SK-MEL-5 (cell line): Measurements from ENCODE around the gene UNC5CL. TPM values are rescaled to one million over a fixed set of nuclear protein-coding genes. Genes with fewer than 3 reads are reported as not detected.

Experiments used
- DNase-seq: peaks from one replicate; pipeline ENCODE4 v3.0.0-alpha.2; 2016; ENCODE audit warnings: low read depth, low spot score
- in situ Hi-C: cut with HindIII; loops from 2 replicates; pipeline ENCODE4 v1.10.0; 2016; ENCODE audit warnings: low sequenced_read_pairs, high pct_unique_total_duplicates, low pct_unique_long_range_greater_than_20kb
- total RNA-seq: library from RNA; depleted of rRNA; stranded (reverse); fragments of >200 nt; shearing (Covaris generic); gene quantifications from 2 replicates; pipeline ENCODE4 v1.2.3, GENCODE V29; 2014

UNC5CL gene
- total RNA-seq, 1 experiment from 2014 or later: 0.16 TPM

- in situ Hi-C loops: no loop called here
- no peak for DNase-seq
Measured at GRCh38 chr6:41047745-41048732, 9.0 kb upstream of the UNC5CL start.

GRCh38 chr6:41047306-41047705 is 8.3 kb upstream of the UNC5CL start:
- in situ Hi-C loops: no loop called here
- DNase-seq: no peak

GRCh38 chr6:41046084-41046483 is 7.1 kb upstream of the UNC5CL start:
- in situ Hi-C loops: no loop called here
- DNase-seq: no peak

- in situ Hi-C loops: no loop called here
- DNase-seq: no peak
Measured at GRCh38 chr6:41045664-41046063, 6.6 kb upstream of the UNC5CL start.

- DNase-seq: no peak
- in situ Hi-C loops: no loop called here
Measured at GRCh38 chr6:41043151-41043550, 4.1 kb upstream of the UNC5CL start.

GRCh38 chr6:41042226-41043055 is 3.4 kb upstream of the UNC5CL start, which contains the start of gene TSPO2:
Gene TSPO2, plus strand, starts transcription at chr6:41042467. Its CDS starts 519 bp downstream, at chr6:41042986.
- no peak for DNase-seq
- in situ Hi-C loops: no loop called here

GRCh38 chr6:41040940-41041536 is 2.0 kb upstream of the UNC5CL start:
- in situ Hi-C loops: no loop called here
- no peak for DNase-seq

GRCh38 chr6:41040101-41040939 is 1.3 kb upstream of the UNC5CL start:
- peak; percentile 22 for DNase-seq
- in situ Hi-C loops: no loop called here

GRCh38 chr6:41038205-41038604 is 816 bp downstream of the UNC5CL start:
- DNase-seq: no peak
- in situ Hi-C loops: no loop called here

GRCh38 chr6:41037107-41037900 is 1.7 kb downstream of the UNC5CL start:
- in situ Hi-C loops: no loop called here

GRCh38 chr6:41036601-41037000 is 2.4 kb downstream of the UNC5CL start:
- in situ Hi-C loops: no loop called here
- DNase-seq: peak; percentile 22

More at GRCh38 chr6:41037107-41037900, 1.7 kb downstream of the UNC5CL start:
- DNase-seq: no peak

- in situ Hi-C loops: no loop called here
- peak; percentile 34 for DNase-seq
Measured at GRCh38 chr6:41036186-41036585, 2.8 kb downstream of the UNC5CL start.

- no peak for DNase-seq
- in situ Hi-C loops: no loop called here
Measured at GRCh38 chr6:41033776-41034175, 5.2 kb downstream of the UNC5CL start.

- DNase-seq: no peak
- in situ Hi-C loops: no loop called here
Measured at GRCh38 chr6:41032830-41033229, 6.2 kb downstream of the UNC5CL start.

GRCh38 chr6:41028561-41029412 is 10.2 kb downstream of the UNC5CL start:
- DNase-seq: no peak
- in situ Hi-C loops: no loop called here
